NCI-H1694 treated with DMSO at 0.1 percent for 48 hours (cell line): ENCODE results near the gene ABCD2.
"Not testable (repeated sequence)": the region's sequence is repeated elsewhere in the genome, so short reads cannot be mapped to it uniquely, and the experiment has no call there.

Experiments used
- DNase-seq: peaks from one replicate; lab custom pipeline; 2025; lab: John Stamatoyannopoulos, UW

Gene ABCD2

GRCh38 chr12:39612250-39612649 lies 7.4 kb downstream of the ABCD2 start:
- no peak for DNase-seq

- DNase-seq = no peak
These were observed 7.8 kb downstream of the ABCD2 start for GRCh38 chr12:39611818-39612217.

GRCh38 chr12:39610436-39611025 lies 9.1 kb downstream of the ABCD2 start:
- DNase-seq = no peak

- DNase-seq = no peak
These were observed 12.7 kb downstream of the ABCD2 start for GRCh38 chr12:39606712-39607423.

- no peak for DNase-seq
These were observed 13.6 kb downstream of the ABCD2 start for GRCh38 chr12:39605996-39606395.

- DNase-seq = no peak
These were observed 14.1 kb downstream of the ABCD2 start for GRCh38 chr12:39605501-39605900.

- no peak for DNase-seq
These were observed 16.5 kb downstream of the ABCD2 start for GRCh38 chr12:39603065-39603464.

GRCh38 chr12:39601951-39602350 lies 17.7 kb downstream of the ABCD2 start:
- not testable (repeated sequence) for DNase-seq

GRCh38 chr12:39595928-39596327 lies 23.7 kb downstream of the ABCD2 start:
- no peak for DNase-seq

- no peak for DNase-seq
These were observed 27.3 kb downstream of the ABCD2 start for GRCh38 chr12:39592295-39592694.

GRCh38 chr12:39588348-39588747 lies 31.3 kb downstream of the ABCD2 start:
- no peak for DNase-seq

GRCh38 chr12:39587225-39587624 lies 32.4 kb downstream of the ABCD2 start:
- DNase-seq = no peak

GRCh38 chr12:39586816-39587215 lies 32.8 kb downstream of the ABCD2 start:
- no peak for DNase-seq

GRCh38 chr12:39581592-39581991 lies 38.0 kb downstream of the ABCD2 start:
- no peak for DNase-seq

GRCh38 chr12:39575498-39575875 lies 44.1 kb downstream of the ABCD2 start:
- no peak for DNase-seq

GRCh38 chr12:39574785-39575497 lies 44.7 kb downstream of the ABCD2 start:
- DNase-seq = no peak

- no peak for DNase-seq
These were observed 45.2 kb downstream of the ABCD2 start for GRCh38 chr12:39574378-39574777.

- no peak for DNase-seq
These were observed 45.6 kb downstream of the ABCD2 start for GRCh38 chr12:39573971-39574370.

- DNase-seq = no peak
These were observed 47.1 kb downstream of the ABCD2 start for GRCh38 chr12:39572551-39572950.

- DNase-seq = no peak
These were observed 48.3 kb downstream of the ABCD2 start for GRCh38 chr12:39571351-39571750.

- DNase-seq = no peak
These were observed 66.1 kb downstream of the ABCD2 start for GRCh38 chr12:39553476-39553875.

- DNase-seq = not testable (repeated sequence)
These were observed 75.4 kb downstream of the ABCD2 start for GRCh38 chr12:39544211-39544610.

GRCh38 chr12:39541471-39541870 lies 78.1 kb downstream of the ABCD2 start:
- no peak for DNase-seq
